ENCODE results near the gene OGFRL1.

OGFRL1 gene

GRCh38 chr6:71288228-71289038, at the start of gene OGFRL1:
TSS of gene OGFRL1 (plus strand) at chr6:71288811. CDS start at chr6:71288937, 126 bp downstream.
- H3K4me2 ChIP-seq (ENCODE audit: low read length): peak within 1 kb of the TSS; percentile 91
- peaks cover 30% of the 10 kb centered on the region for H4K20me1 ChIP-seq (ENCODE audit: insufficient read depth, low read length)
- H3K27ac ChIP-seq (ENCODE audit: low read length): peak within 1 kb of the TSS; percentile 64
- no peaks in the 10 kb centered on the region for H3K27me3 ChIP-seq (ENCODE audit: low read depth, low read length)
- H2AFZ ChIP-seq (ENCODE audit: low read depth, low read length): peak within 1 kb of the TSS; percentile 73
- H3K36me3 ChIP-seq (replicated peaks; ENCODE audit: low read depth, low read length): peaks cover 25% of the 10 kb centered on the region
- H3K79me2 ChIP-seq (ENCODE audit: low read length): peaks cover 48% of the 10 kb centered on the region
- TF ChIP-seq CTCF (IDR thresholded peaks at IDR 0.05; ENCODE audit: low read depth, low read length) (peak; percentile 9; the same call in 1 of the 2 replicates), EZH2phosphoT487 (IDR thresholded peaks at IDR 0.05; ENCODE audit: low read depth) (no peak)
- peak within 1 kb of the TSS; percentile 80 for H3K4me3 ChIP-seq (ENCODE audit: low read length)
- H3K9ac ChIP-seq (ENCODE audit: low read length): peak within 1 kb of the TSS; percentile 86
- no peaks in the 10 kb centered on the region for H3K9me3 ChIP-seq (ENCODE audit: insufficient read depth, low read length)
- H3K4me1 ChIP-seq (ENCODE audit: low read length): peaks cover 37% of the 10 kb centered on the region

GRCh38 chr6:71239694-71240093, 48.9 kb upstream of the OGFRL1 start:
- no peak overlapping the region for H3K4me2 ChIP-seq (ENCODE audit: low read length)
- no peak overlapping the region for H3K4me3 ChIP-seq (ENCODE audit: low read length)
- no peaks in the 10 kb centered on the region for H3K36me3 ChIP-seq (replicated peaks; ENCODE audit: low read depth, low read length)
- no peak overlapping the region for H3K27ac ChIP-seq (ENCODE audit: low read length)
- peaks cover 14% of the 10 kb centered on the region for H3K4me1 ChIP-seq (ENCODE audit: low read length)
- no peaks in the 10 kb centered on the region for H3K9me3 ChIP-seq (ENCODE audit: insufficient read depth, low read length)
- no peaks in the 10 kb centered on the region for H4K20me1 ChIP-seq (ENCODE audit: insufficient read depth, low read length)
- TF ChIP-seq EZH2phosphoT487 (IDR thresholded peaks at IDR 0.05; ENCODE audit: low read depth) (no peak), CTCF (IDR thresholded peaks at IDR 0.05; ENCODE audit: low read depth, low read length) (no peak)
- no peaks in the 10 kb centered on the region for H3K79me2 ChIP-seq (ENCODE audit: low read length)
- no peak overlapping the region for H3K9ac ChIP-seq (ENCODE audit: low read length)
- H3K27me3 ChIP-seq (ENCODE audit: low read depth, low read length): no peaks in the 10 kb centered on the region
- no peak overlapping the region for H2AFZ ChIP-seq (ENCODE audit: low read depth, low read length)

GRCh38 chr6:71245265-71246049, 43.2 kb upstream of the OGFRL1 start:
- H3K36me3 ChIP-seq (replicated peaks; ENCODE audit: low read depth, low read length): no peaks in the 10 kb centered on the region
- no peaks in the 10 kb centered on the region for H3K9me3 ChIP-seq (ENCODE audit: insufficient read depth, low read length)
- H3K79me2 ChIP-seq (ENCODE audit: low read length): no peaks in the 10 kb centered on the region
- no peak overlapping the region for H2AFZ ChIP-seq (ENCODE audit: low read depth, low read length)
- TF ChIP-seq CTCF (IDR thresholded peaks at IDR 0.05; ENCODE audit: low read depth, low read length): no peak
- TF ChIP-seq EZH2phosphoT487 (IDR thresholded peaks at IDR 0.05; ENCODE audit: low read depth): no peak
- no peak overlapping the region for H3K4me3 ChIP-seq (ENCODE audit: low read length)
- no peaks in the 10 kb centered on the region for H4K20me1 ChIP-seq (ENCODE audit: insufficient read depth, low read length)
- no peaks in the 10 kb centered on the region for H3K27me3 ChIP-seq (ENCODE audit: low read depth, low read length)
- H3K27ac ChIP-seq (ENCODE audit: low read length): no peak overlapping the region
- H3K4me1 ChIP-seq (ENCODE audit: low read length): peaks cover 28% of the 10 kb centered on the region
- no peak overlapping the region for H3K4me2 ChIP-seq (ENCODE audit: low read length)
- H3K9ac ChIP-seq (ENCODE audit: low read length): no peak overlapping the region

- Histone ChIP-seq H3K27ac (ENCODE audit: low read length) (no peak overlapping the region), H3K4me2 (ENCODE audit: low read length) (no peak overlapping the region), H3K4me3 (ENCODE audit: low read length) (no peak overlapping the region), H4K20me1 (ENCODE audit: insufficient read depth, low read length) (no peaks in the 10 kb centered on the region), H3K27me3 (ENCODE audit: low read depth, low read length) (no peaks in the 10 kb centered on the region), H2AFZ (ENCODE audit: low read depth, low read length) (no peak overlapping the region), H3K36me3 (replicated peaks; ENCODE audit: low read depth, low read length) (peaks cover 10% of the 10 kb centered on the region), H3K79me2 (ENCODE audit: low read length) (no peaks in the 10 kb centered on the region), H3K9me3 (ENCODE audit: insufficient read depth, low read length) (peaks cover 8% of the 10 kb centered on the region; the same call in 1 of the 2 replicates), H3K9ac (ENCODE audit: low read length) (no peak overlapping the region), H3K4me1 (ENCODE audit: low read length) (peaks cover 39% of the 10 kb centered on the region)
- TF ChIP-seq EZH2phosphoT487 (IDR thresholded peaks at IDR 0.05; ENCODE audit: low read depth) (no peak), CTCF (IDR thresholded peaks at IDR 0.05; ENCODE audit: low read depth, low read length) (no peak)
Observed at GRCh38 chr6:71246596-71246995, 42.0 kb upstream of the OGFRL1 start.
